Measurements from ENCODE around the gene EXD3.
"Not testable (repeated sequence)": the region's sequence is repeated elsewhere in the genome, so short reads cannot be mapped to it uniquely, and the experiment has no call there.

EXD3 gene

DNA sequence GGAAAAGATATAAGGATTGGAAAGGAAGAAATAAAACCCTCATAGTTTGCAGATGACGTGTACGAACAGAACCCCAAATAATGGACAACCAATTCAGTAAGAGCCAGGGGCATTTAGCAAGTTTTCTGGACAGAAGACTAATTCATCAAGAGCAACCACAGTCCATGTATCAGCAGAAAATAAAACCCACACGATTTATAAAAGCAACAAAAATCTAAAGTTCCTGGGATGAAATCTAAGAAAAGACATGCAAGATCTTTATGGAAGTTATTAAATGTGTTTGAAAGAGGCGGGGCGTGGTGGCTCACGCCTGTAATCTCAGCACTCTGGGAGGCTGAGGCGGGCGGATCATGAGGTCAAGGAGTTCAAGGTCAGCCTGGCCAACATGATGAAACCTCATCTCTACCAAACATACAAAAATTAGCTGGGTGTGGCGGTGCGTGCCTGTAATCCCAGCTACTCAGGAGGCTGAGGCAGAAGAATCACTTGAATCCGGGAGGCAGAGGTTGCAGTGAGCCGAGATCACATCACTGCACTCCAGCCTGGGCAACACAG is 83.0 kb downstream of the EXD3 start:
- not testable (repeated sequence) for DNase-seq (ENCODE audit: low read depth in 3 of 3)

DNA sequence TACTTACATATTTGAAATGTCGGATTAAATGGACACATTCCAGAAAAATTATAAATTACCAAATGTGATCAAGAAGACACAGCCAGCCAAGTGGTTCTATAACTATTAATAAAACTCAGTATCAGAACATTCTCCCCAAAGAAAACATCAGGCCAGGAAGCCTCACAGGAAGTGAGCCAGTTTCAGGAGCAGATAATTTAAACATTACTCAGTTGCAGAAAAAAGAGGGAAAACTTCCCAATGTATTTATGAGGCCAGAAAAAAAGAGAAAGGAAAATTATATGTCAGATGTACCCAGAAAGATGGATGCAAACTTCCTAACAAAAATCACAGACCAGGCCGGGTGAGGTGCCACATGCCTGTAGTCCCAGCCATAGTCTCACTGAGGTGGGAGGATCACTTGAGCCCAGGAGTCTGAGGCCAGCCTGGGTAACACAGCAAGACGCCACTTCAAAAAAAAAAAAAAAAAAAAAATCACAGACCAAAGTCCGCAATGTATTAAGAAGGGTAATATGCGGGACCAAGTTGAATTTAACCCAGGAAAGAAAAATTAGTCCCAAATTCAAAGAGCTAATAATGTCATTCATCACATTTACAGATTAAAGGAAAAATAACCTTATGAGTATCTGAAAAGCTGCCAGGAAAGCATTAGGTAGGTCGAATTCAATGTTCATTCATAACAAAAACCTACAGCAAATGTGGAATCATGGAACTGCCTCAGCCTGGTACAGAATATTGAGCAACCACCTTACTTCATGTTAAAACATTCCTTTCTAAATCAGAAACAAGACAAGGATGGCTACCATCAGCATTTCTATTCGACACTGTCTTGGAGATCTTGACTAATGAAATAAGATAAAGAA is 83.7 kb downstream of the EXD3 start:
- DNase-seq (ENCODE audit: low read depth in 3 of 3) = no peak

DNA sequence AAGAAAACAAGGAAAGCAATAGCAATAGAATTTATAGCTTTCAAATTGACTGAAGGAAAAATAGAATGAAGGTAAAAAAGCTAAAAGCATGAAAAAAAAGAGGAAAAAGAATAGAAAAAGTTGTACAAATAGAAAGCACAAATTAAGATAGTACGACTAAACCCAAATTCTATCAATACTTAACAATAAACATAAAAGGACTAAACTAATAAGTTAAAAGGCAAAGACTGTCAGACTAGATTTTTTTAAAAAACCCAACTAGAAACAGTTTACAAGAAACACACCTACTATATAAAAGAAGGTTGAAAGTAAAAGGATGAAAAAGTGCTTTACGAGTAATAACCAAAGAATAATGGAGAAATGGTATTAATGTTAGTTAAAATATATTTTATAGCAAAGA is 86.2 kb downstream of the EXD3 start:
- no peak for DNase-seq (ENCODE audit: low read depth in 3 of 3)

- DNase-seq (ENCODE audit: low read depth in 3 of 3) = no peak
These were observed 89.8 kb downstream of the EXD3 start for GRCh38 chr9:137333016-137333671.

DNA sequence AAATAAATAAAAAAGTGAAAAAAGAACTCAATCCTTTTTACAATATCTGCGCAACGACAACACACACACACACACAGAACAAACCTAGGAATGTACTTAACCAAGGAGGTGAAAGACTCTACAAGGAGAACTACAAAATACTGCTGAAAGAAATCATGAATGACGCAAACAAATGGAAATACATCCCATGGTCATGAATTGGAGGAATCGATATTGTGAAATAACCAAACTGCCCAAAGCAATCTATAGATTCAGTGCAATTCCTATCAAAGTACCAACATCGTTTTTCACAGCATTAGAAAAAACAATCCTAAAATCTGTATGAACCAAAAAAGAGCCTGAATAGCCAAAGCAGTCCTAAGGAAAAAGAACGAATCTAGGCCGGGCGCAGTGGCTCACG is 91.0 kb downstream of the EXD3 start:
- no peak for DNase-seq (ENCODE audit: low read depth in 3 of 3)

DNA sequence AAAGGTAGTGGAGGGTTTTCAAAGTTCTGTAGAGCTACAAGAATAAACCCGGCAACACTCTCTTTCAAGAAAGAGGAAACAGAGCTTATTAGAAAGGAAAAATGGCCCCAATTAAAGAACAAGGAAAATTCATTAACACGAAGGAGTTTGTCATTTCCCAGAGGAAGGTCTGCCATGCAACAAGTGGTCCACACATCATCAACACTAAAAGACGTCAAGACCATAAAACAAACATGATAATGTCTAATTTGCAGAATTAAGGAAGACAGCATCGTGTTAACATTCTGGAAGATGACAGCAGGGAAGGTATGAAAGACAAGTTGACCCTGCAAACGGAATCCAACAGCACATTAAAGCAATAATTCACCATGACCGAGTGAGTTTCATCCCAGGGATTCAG is 92.3 kb downstream of the EXD3 start:
- DNase-seq (ENCODE audit: low read depth in 3 of 3) = no peak

GRCh38 chr9:137329590-137329989 is 93.4 kb downstream of the EXD3 start:
- DNase-seq (ENCODE audit: low read depth in 3 of 3) = not testable (repeated sequence)

- not testable (repeated sequence) for DNase-seq (ENCODE audit: low read depth in 3 of 3)
These were observed 95.1 kb downstream of the EXD3 start for GRCh38 chr9:137327641-137328550.

- no peak for DNase-seq (ENCODE audit: low read depth in 3 of 3)
These were observed 96.4 kb downstream of the EXD3 start for GRCh38 chr9:137326445-137327065.

DNA sequence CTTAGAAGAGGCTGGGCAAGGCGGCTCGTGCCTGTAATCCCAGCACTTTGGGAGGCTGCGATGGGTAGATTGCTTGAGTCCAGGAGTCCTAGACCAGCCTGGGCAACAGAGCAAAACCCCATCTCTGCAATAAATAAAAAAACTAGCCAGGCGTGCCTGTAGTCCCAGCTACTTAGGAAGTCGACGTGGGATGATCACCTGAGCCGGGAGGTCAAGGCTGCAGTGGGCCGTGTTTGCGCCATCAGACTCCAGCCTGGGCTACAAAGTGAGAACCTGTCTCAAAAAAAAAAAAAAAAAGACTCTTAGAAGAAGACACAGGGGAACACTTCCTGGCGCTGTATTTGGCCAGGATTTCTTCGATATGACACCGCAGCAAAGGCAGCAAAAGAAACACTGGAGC is 97.2 kb downstream of the EXD3 start:
- DNase-seq (ENCODE audit: low read depth in 3 of 3) = no peak

- no peak for DNase-seq (ENCODE audit: low read depth in 3 of 3)
These were observed 97.8 kb downstream of the EXD3 start for GRCh38 chr9:137325124-137325523.

DNA sequence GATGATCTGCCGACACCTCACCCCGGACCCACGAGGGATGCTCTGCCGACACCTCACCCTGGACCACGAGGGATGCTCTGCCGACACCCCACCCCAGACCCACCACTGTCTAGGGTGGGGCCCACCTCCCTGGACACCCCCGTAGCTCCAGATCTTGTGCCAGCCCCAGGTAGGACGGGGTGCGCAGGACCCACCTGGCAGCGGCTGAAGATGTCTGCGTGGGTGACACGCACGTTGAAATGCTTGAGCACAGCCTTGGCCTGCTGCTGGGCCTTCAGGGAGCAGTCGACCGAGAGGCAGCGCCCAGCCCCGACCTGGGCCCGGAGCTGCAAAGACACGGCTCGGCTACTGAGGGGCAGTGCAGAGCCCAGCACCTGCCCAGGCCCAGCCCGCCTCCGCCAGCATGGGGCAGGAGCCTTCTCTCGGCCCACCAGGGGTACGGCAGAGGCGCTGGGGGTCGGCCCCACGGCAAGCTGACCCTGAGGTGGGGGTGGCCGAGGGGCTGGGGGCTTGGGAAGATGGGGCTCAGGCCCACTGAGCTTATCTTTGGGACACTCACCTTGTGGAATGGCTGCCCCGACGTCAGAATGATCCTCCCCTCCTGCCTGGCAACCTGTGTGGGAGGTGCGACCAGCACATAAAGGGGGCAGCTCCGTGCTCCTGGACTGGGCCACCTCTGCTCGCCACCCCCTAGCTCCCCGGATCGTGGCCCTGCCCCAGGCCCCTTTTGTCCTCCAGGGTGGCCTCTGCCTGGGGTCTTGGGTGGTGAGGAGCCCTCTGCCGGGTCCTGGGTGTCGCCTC is 99.2 kb downstream of the EXD3 start:
- DNase-seq (ENCODE audit: low read depth in 3 of 3) = no peak

DNA sequence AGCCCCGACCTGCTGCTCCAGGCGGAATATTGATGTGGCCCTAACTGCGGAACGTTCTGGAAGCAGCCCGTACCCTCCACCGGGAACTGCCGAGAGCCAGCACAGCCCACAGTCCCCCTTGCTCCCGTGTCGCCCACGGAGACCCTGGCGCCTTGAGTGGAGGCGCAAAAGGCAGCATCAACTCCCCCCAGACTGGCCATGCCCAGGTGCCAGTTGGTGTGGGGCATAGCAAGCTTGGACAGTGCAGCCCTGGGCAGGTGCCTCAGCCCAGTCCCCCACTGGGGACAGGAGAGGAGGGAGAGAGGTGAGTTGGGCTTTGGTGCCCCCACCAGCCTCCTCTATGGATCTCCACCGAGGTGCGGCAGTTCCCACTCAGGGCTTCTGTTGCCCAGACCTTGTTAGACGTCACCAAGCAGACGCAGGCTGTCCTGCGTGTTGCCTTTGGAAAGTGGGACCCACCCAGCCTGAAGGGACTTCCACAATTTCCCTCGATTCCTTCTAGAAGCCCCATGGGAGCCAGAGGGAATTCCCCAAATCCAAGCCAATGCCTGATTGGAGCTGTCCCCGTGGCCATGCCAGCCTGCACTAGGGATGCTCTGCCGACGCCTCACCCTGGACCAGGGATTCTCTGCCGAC is 101.1 kb downstream of the EXD3 start:
- DNase-seq (ENCODE audit: low read depth in 3 of 3) = no peak

- no peak for DNase-seq (ENCODE audit: low read depth in 3 of 3)
These were observed 102.2 kb downstream of the EXD3 start for GRCh38 chr9:137320555-137321384.

DNA sequence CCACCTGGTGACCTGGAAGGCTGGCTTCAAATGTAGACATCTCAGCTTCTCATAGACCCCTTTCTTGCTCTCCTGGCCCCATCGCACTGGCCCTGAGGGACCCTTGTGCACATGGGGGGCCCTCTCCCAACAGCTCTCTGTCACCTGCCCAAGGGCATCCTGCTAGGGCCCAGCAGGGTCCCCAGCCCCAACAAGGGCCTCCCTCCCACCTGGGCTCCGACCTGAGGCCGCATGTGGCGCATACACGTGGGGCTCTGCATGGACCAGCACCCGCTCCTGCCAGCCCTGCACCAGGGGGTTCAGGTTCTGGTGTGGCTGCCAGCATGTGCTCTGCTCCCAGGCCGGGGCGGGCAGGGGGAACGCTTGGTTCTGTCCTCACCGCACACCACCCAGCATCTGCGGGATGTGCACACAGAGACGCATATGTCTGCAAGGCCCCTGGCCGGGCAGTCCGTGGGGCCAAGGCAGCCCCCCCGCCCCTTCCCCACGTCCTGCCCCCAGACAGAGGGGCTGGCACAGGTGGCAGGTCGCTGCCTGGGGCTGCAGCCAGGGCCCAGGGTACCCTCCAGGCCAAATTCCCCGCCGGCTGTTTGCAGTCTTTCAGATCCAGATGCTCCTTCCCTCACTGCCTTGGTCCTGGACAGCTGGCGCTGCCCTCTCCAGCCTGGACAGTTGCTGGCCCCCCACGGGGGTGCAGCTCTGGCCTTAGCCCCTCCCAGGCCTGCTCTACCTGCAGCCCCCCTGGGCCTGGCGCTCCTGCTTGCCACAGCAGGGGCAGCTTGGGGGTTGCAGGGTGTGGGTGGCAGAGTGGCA is 103.0 kb downstream of the EXD3 start:
- DNase-seq (ENCODE audit: low read depth in 3 of 3) = no peak

GRCh38 chr9:137319011-137319738 is 103.8 kb downstream of the EXD3 start:
- no peak for DNase-seq (ENCODE audit: low read depth in 3 of 3)

DNA sequence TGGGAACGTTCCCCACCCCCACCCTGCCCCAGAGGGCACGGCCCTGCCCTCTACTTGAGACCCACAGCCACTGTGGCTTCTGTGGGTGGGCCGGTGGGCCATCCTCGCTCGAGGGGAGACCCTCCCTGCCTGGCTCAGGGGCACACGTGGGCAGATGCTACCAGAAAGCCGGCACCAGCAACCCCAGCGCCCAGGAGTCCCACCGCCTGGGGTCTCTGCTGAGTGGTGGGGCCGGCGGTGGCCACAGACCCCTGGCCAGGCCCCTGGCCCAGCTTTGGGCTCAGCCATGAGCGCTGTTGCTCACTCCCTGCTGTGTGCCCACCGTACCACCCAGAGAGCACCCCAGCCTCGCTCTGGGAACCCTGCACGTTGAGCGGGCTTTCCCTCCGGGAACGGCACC is 104.4 kb downstream of the EXD3 start:
- DNase-seq (ENCODE audit: low read depth in 3 of 3) = no peak
